GM23338 (cell line): ENCODE results near the gene PPL. TPM values are rescaled to one million over a fixed set of nuclear protein-coding genes. Genes with fewer than 3 reads are reported as not detected.

Source experiments
- ATAC-seq: fragments of 200-7000 bp; cut with Tn5 transposase; 3 replicates; pipeline ENCODE4 v1.9.1; 2020
- DNase-seq: peaks from one replicate; pipeline ENCODE4 v3.0.0-alpha.2; 2015; ENCODE audit warnings: low spot score
- H2AFZ ChIP-seq: fragments of 200-600 bp; sonication (generic); 2 replicates; pipeline ENCODE4 v1.8.0; 2016; ENCODE audit warnings: antibody characterized with exemption, mild to moderate bottlenecking, moderate library complexity
- H3F3A ChIP-seq: fragments of 200-600 bp; sonication (generic); replicated peaks from 2 replicates; pipeline ENCODE4 v1.8.0; 2017; ENCODE audit warnings: antibody characterized with exemption, mixed run types, low read depth
- H3K27ac ChIP-seq: fragments of 200-600 bp; sonication (generic); 2 replicates; pipeline ENCODE4 v1.6.1; 2016; ENCODE audit warnings: low read depth
- H3K27me3 ChIP-seq: fragments of 200-600 bp; sonication (generic); 2 replicates; pipeline ENCODE4 v1.8.0; 2016; ENCODE audit warnings: mild to moderate bottlenecking, mixed run types, moderate library complexity; ENCODE audit not compliant: insufficient read depth
- H3K36me3 ChIP-seq: fragments of 200-600 bp; sonication (generic); 2 replicates; pipeline ENCODE4 v1.8.0; 2016; ENCODE audit warnings: mild to moderate bottlenecking; ENCODE audit not compliant: insufficient read depth
- H3K4me1 ChIP-seq: fragments of 200-600 bp; sonication (generic); 2 replicates; pipeline ENCODE4 v1.8.0; 2016; ENCODE audit warnings: mild to moderate bottlenecking, moderate library complexity; ENCODE audit not compliant: insufficient read depth
- H3K4me2 ChIP-seq: fragments of 200-600 bp; sonication (generic); 2 replicates; pipeline ENCODE4 v1.7.1; 2017; ENCODE audit warnings: mixed run types
- H3K4me3 ChIP-seq: fragments of 200-600 bp; sonication (generic); 2 replicates; pipeline ENCODE4 v1.6.1; 2016; ENCODE audit warnings: mixed run types
- H3K79me2 ChIP-seq: fragments of 200-600 bp; sonication (generic); replicated peaks from 2 replicates; pipeline ENCODE4 v1.8.0; 2017; ENCODE audit warnings: mild to moderate bottlenecking; ENCODE audit not compliant: insufficient read depth
- H3K9me2 ChIP-seq: fragments of 200-600 bp; sonication (generic); 2 replicates; pipeline ENCODE4 v1.8.0; 2017; ENCODE audit not compliant: insufficient read depth
- H4K20me1 ChIP-seq: fragments of 200-600 bp; sonication (generic); replicated peaks from 2 replicates; pipeline ENCODE4 v1.8.0; 2017; ENCODE audit warnings: mild to moderate bottlenecking; ENCODE audit not compliant: insufficient read depth
- H3K27ac Mint-ChIP-seq: 2 replicates; pipeline ENCODE4 v1.8.0; 2020; ENCODE audit warnings: inconsistent platforms, mild to moderate bottlenecking, moderate library complexity, mixed read lengths
- H3K27me3 Mint-ChIP-seq: 3 replicates; pipeline ENCODE4 v1.8.0; 2022; ENCODE audit warnings: low read depth, mild to moderate bottlenecking, moderate library complexity, mixed read lengths, inconsistent platforms; ENCODE audit not compliant: insufficient read depth, poor library complexity
- H3K36me3 Mint-ChIP-seq: 3 replicates; pipeline ENCODE4 v1.8.0; 2021; ENCODE audit warnings: low read depth, mild to moderate bottlenecking, inconsistent platforms, moderate library complexity, mixed read lengths
- H3K4me1 Mint-ChIP-seq: 3 replicates; pipeline ENCODE4 v1.8.0; 2020; ENCODE audit warnings: mild to moderate bottlenecking, inconsistent platforms, mixed read lengths
- H3K4me3 Mint-ChIP-seq: 3 replicates; pipeline ENCODE4 v1.8.0; 2021; ENCODE audit warnings: moderate library complexity, mild to moderate bottlenecking, inconsistent platforms, mixed read lengths
- H3K9me3 Mint-ChIP-seq: 3 replicates; pipeline ENCODE4 v1.8.0; 2020; ENCODE audit warnings: moderate library complexity, mild to moderate bottlenecking, inconsistent platforms, mixed read lengths
- CREB1 ChIP-seq: fragments of 250-450 bp; sonication (Bioruptor Pico); IDR thresholded peaks from 2 replicates; pipeline ENCODE4 v1.5.0; 2020; ENCODE audit warnings: low read depth, mild to moderate bottlenecking, moderate library complexity
- ETS1 ChIP-seq: IDR thresholded peaks from 2 replicates; pipeline ENCODE4 v1.6.1; 2016; ENCODE audit warnings: antibody characterized with exemption
- EZH2 ChIP-seq: fragments of 200-600 bp; sonication (generic); IDR thresholded peaks from one replicate; pipeline ENCODE4 v1.8.0; 2017; ENCODE audit warnings: antibody characterized with exemption, mild to moderate bottlenecking, low read depth; ENCODE audit not compliant: unreplicated experiment
- EZH2phosphoT487 ChIP-seq: fragments of 200-600 bp; sonication (generic); IDR thresholded peaks from one replicate; pipeline ENCODE4 v1.8.1; 2018; ENCODE audit warnings: antibody characterized with exemption; ENCODE audit not compliant: unreplicated experiment
- JUNB ChIP-seq: IDR thresholded peaks from one replicate; pipeline ENCODE4 v1.6.1; 2016; ENCODE audit warnings: antibody characterized with exemption; ENCODE audit not compliant: unreplicated experiment
- NANOG ChIP-seq: IDR thresholded peaks from 2 replicates; pipeline ENCODE4 v1.6.1; 2016; ENCODE audit warnings: antibody characterized with exemption, borderline replicate concordance
- POLR2AphosphoS5 ChIP-seq: IDR thresholded peaks from 2 replicates; pipeline ENCODE4 v1.6.1; 2016; ENCODE audit warnings: antibody characterized with exemption, low read depth
- REST ChIP-seq: IDR thresholded peaks from one replicate; pipeline ENCODE4 v1.6.1; 2018; ENCODE audit warnings: antibody characterized with exemption; ENCODE audit not compliant: unreplicated experiment
- STAT1 ChIP-seq: IDR thresholded peaks from one replicate; pipeline ENCODE4 v1.6.1; 2016; ENCODE audit warnings: antibody characterized with exemption; ENCODE audit not compliant: unreplicated experiment
- ZNF114 ChIP-seq: fragments of 250-450 bp; sonication (Bioruptor Pico); IDR thresholded peaks from 2 replicates; pipeline ENCODE4 v1.5.0; 2020; ENCODE audit warnings: mild to moderate bottlenecking, moderate library complexity
- ZNF331 ChIP-seq: fragments of 250-450 bp; sonication (Bioruptor Pico); IDR thresholded peaks from 2 replicates; pipeline ENCODE4 v1.5.0; 2020; ENCODE audit warnings: low read depth, mild to moderate bottlenecking, moderate library complexity
- polyA plus RNA-seq: library from polyadenylated mRNA; unstranded; fragments of >200 nt; fragmentation: Nextera tagmentation; extraction: Ambion mirVana; gene quantifications from 2 replicates; pipeline ENCODE4 v1.2.1, GENCODE V29; 2016
- total RNA-seq: library from RNA; depleted of rRNA; stranded (reverse); fragments of >200 nt; shearing (Covaris generic); gene quantifications from 2 replicates; pipeline ENCODE4 v1.2.3, GENCODE V29; 2014
- TF ChIP-seq, protein P1 (sequence below), 2 experiments: fragments of 200-600 bp in 1 of 2; sonication (generic) in 1 of 2; conservative IDR thresholded peaks; 2 replicates each; pipeline versions ENCODE4 v1.5.1 to v1.6.1; 2016 to 2017; ENCODE audit warnings: antibody characterized with exemption in 2 of 2, low read depth in 2 of 2, mild to moderate bottlenecking in 2 of 2, moderate library complexity in 1 of 2

PPL gene
- total and polyA plus RNA-seq, 2 experiments from 2014 or later = 10.6 to 31.7 TPM

DNA sequence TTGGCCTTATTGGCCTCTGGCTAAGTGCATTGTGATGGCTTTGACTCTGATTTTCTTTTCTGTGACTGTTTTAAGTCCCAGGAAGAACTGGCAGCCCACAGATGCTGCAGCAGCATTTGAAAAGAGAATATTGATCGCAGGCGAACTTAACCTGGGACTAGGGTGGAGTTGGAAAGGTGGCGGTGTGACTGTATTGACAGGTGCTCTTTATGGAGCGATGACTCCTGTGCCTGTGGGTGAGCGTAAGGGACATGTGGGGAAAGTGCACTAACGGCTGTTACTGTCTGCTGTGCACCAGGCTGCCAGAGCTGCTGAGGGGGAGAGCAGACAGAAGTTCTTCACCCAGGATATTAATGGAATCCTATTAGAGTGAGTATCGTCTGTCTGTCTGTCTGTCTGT lies 68.4 kb downstream of the PPL start:
- Mint-ChIP-seq H3K9me3 (no peaks in the 10 kb centered on the region), H3K27ac (no peak overlapping the region), H3K27me3 (peaks cover 8% of the 10 kb centered on the region), H3K36me3 (peaks cover 45% of the 10 kb centered on the region), H3K4me3 (no peak overlapping the region), H3K4me1 (no peaks in the 10 kb centered on the region)
- peaks cover 42% of the 10 kb centered on the region for H4K20me1 ChIP-seq
- H3K36me3 ChIP-seq = peaks cover 14% of the 10 kb centered on the region; the same call in 1 of the 2 replicates
- H3K27me3 ChIP-seq = no peaks in the 10 kb centered on the region
- peaks cover 58% of the 10 kb centered on the region for H3K79me2 ChIP-seq
- no peak overlapping the region for H2AFZ ChIP-seq
- H3K4me1 ChIP-seq = no peaks in the 10 kb centered on the region
- ATAC-seq = no peak
- no peak for TF ChIP-seq ZNF114 (CRISPR knock-in tag)
- TF ChIP-seq EZH2phosphoT487 = no peak
- no peak for TF ChIP-seq ETS1
- TF ChIP-seq REST = no peak
- TF ChIP-seq STAT1 = no peak
- TF ChIP-seq, protein P1, sequence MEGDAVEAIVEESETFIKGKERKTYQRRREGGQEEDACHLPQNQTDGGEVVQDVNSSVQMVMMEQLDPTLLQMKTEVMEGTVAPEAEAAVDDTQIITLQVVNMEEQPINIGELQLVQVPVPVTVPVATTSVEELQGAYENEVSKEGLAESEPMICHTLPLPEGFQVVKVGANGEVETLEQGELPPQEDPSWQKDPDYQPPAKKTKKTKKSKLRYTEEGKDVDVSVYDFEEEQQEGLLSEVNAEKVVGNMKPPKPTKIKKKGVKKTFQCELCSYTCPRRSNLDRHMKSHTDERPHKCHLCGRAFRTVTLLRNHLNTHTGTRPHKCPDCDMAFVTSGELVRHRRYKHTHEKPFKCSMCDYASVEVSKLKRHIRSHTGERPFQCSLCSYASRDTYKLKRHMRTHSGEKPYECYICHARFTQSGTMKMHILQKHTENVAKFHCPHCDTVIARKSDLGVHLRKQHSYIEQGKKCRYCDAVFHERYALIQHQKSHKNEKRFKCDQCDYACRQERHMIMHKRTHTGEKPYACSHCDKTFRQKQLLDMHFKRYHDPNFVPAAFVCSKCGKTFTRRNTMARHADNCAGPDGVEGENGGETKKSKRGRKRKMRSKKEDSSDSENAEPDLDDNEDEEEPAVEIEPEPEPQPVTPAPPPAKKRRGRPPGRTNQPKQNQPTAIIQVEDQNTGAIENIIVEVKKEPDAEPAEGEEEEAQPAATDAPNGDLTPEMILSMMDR (conservative IDR thresholded peaks at IDR 0.05; ENCODE audit: low read depth in 2 of 2) = no peak
- TF ChIP-seq JUNB = no peak
- no peak for TF ChIP-seq CREB1 (CRISPR knock-in tag)
- no peak for TF ChIP-seq ZNF331 (CRISPR knock-in tag)
- TF ChIP-seq NANOG = no peak
- TF ChIP-seq EZH2 = no peak
- no peak for TF ChIP-seq POLR2AphosphoS5
- no peaks in the 10 kb centered on the region for H3K9me2 ChIP-seq
- no peaks in the 10 kb centered on the region for H3F3A ChIP-seq
- no peak overlapping the region for H3K4me3 ChIP-seq
- no peak for DNase-seq
- H3K27ac ChIP-seq = no peak overlapping the region
- H3K4me2 ChIP-seq = no peak overlapping the region
